Natural killer cell (primary cell): Measurements from ENCODE around the gene DIO3. TPM values are rescaled to one million over a fixed set of nuclear protein-coding genes. Genes with fewer than 3 reads are reported as not detected.

Source experiments
- ATAC-seq, 3 donors: fragments of 150-1000 bp in 2 of 3; fragments of 200-7000 bp in 1 of 3; cut with Tn5 transposase; 1 replicate in 1 of 3; 2 replicates in 2 of 3; pipeline ENCODE4 v1.10.0; 2021; ENCODE audit warnings: mild to moderate bottlenecking in 2 of 3, moderate library complexity in 2 of 3
- DNase-seq, 2 donors: peaks; one replicate each; pipeline versions ENCODE4 v3.0.0 to v3.0.0-alpha.2; 2013 to 2021; ENCODE audit warnings: mixed read lengths in 1 of 2
- H3K27ac ChIP-seq: one replicate; pipeline ENCODE4 v1.5.1; 2013; ENCODE audit warnings: mild to moderate bottlenecking, low read length
- H3K27me3 ChIP-seq: one replicate; pipeline ENCODE4 v1.6.1; 2013; ENCODE audit warnings: low read length; ENCODE audit not compliant: control insufficient read depth, insufficient read depth
- H3K36me3 ChIP-seq: one replicate; pipeline ENCODE4 v1.6.1; 2013; ENCODE audit warnings: low read length; ENCODE audit not compliant: control insufficient read depth, insufficient read depth
- H3K4me1 ChIP-seq: one replicate; pipeline ENCODE4 v1.6.1; 2013; ENCODE audit warnings: low read length; ENCODE audit not compliant: control insufficient read depth, insufficient read depth
- H3K4me3 ChIP-seq: one replicate; pipeline ENCODE4 v1.5.1; 2013; ENCODE audit warnings: low read length
- H3K9me3 ChIP-seq: one replicate; pipeline ENCODE4 v1.6.1; 2013; ENCODE audit warnings: low read length; ENCODE audit not compliant: control insufficient read depth, insufficient read depth
- H3K27ac Mint-ChIP-seq, 2 donors: one replicate each; pipeline ENCODE4 v1.8.0; 2022; ENCODE audit warnings: mild to moderate bottlenecking in 2 of 2, mixed read lengths in 2 of 2, moderate library complexity in 1 of 2
- H3K27me3 Mint-ChIP-seq, 2 donors: one replicate each; pipeline ENCODE4 v1.8.0; 2022; ENCODE audit warnings: low read depth in 2 of 2, mixed read lengths in 2 of 2
- H3K36me3 Mint-ChIP-seq: one replicate; pipeline ENCODE4 v1.8.0; 2022; ENCODE audit warnings: mixed read lengths
- H3K4me1 Mint-ChIP-seq, 2 donors: one replicate each; pipeline ENCODE4 v1.8.0; 2022; ENCODE audit warnings: mixed read lengths in 2 of 2
- H3K4me3 Mint-ChIP-seq: one replicate; pipeline ENCODE4 v1.8.0; 2022; ENCODE audit warnings: mild to moderate bottlenecking, moderate library complexity, mixed read lengths
- H3K9me3 Mint-ChIP-seq, 2 donors: one replicate each; pipeline ENCODE4 v1.8.0; 2022; ENCODE audit warnings: mixed read lengths in 2 of 2
- CTCF ChIP-seq: fragments of 200-600 bp; IDR thresholded peaks from one replicate; pipeline ENCODE4 v1.8.0; 2022; ENCODE audit warnings: antibody characterized with exemption
- WGBS: methylation state at CpG from one replicate; pipeline ENCODE4 v1.1.7; 2013; ENCODE audit warnings: missing lambda C conversion rate; ENCODE audit not compliant: insufficient coverage; 5-methylcytosine and 5-hydroxymethylcytosine counted together
- intact Hi-C: fragments of 100-400 bp; cut with micrococcal nuclease; formaldehyde crosslinking; loops from one replicate; pipeline ENCODE4 v1.14.2; 2022
- total RNA-seq, 4 donors: library from RNA; stranded (reverse); fragments of 120-200 nt in 1 of 4; gene quantifications; one replicate each; pipeline versions ENCODE4 v1.2.3 to v1.2.4, GENCODE V29; 2013 to 2022

The DIO3 gene
- total RNA-seq, 3 donors from 2014 or later (not counting 1 experiment from before 2014, with no cell fraction given): not detected

GRCh38 chr14:101600336-101600890 lies 39.1 kb downstream of the DIO3 start:
- DNase-seq: no peak
- no peak for ATAC-seq
- 72% methylated on average over 7 of the region's 7 CpGs for WGBS
- peaks cover 23 to 36% of the 10 kb centered on the region in 2 donors for H3K4me1 Mint-ChIP-seq
- Histone ChIP-seq H3K4me1 (peaks cover 28% of the 10 kb centered on the region), H3K9me3 (no peaks in the 10 kb centered on the region), H3K36me3 (no peaks in the 10 kb centered on the region), H3K4me3 (no peak overlapping the region), H3K27me3 (no peaks in the 10 kb centered on the region), H3K27ac (no peak overlapping the region)
- H3K27ac Mint-ChIP-seq: no peak overlapping the region
- no peaks in the 10 kb centered on the region for H3K9me3 Mint-ChIP-seq
- H3K36me3 Mint-ChIP-seq: no peaks in the 10 kb centered on the region
- intact Hi-C loops: no loop called here
- TF ChIP-seq CTCF: no peak
- H3K4me3 Mint-ChIP-seq: no peak overlapping the region
- peaks cover 5% of the 10 kb centered on the region in 2 donors for H3K27me3 Mint-ChIP-seq

DNA sequence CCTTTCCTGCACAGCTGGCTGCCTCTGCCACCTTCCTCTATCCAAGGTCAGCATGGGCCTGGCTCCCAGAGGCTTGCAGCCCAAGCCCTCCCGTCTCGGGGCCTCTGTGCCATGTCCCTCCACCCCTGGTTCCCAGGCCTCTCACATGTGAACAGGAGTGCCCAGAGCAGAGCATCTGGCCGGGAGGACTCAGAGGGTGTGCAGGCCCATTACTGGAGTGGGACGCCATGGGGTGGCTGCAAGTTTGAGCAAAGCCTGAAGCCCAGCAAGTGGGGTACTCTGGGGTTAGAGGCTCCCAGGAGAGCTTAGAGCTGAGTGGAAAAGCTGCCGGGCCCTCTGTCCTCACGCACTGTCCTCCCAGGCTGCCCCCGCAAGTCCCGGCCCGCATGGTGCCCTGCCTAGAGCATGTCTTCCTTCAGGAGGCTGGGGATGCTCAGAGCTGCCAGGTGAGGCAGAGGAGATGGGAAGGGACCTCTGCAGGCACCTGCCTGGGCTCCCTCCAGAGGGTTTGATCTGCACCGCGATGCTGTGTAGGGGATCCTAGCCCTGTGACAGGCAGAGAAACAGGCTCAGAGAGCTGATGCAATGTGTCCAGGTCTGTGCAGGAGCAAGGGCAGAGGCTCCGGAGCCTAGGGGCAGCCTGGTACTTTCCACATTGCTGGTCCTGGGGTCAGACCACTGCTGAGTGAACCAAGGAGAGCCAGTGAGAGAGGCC lies 39.8 kb downstream of the DIO3 start:
- Histone ChIP-seq H3K9me3 (no peaks in the 10 kb centered on the region), H3K36me3 (no peaks in the 10 kb centered on the region), H3K4me3 (no peak overlapping the region), H3K4me1 (peaks cover 21% of the 10 kb centered on the region), H3K27me3 (peaks cover under 1% of the 10 kb centered on the region), H3K27ac (no peak overlapping the region)
- intact Hi-C loops: no loop called here
- H3K4me3 Mint-ChIP-seq: no peak overlapping the region
- H3K27me3 Mint-ChIP-seq: peaks cover 10 to 12% of the 10 kb centered on the region in 2 donors
- peaks cover 17 to 30% of the 10 kb centered on the region in 2 donors for H3K4me1 Mint-ChIP-seq
- no peak for TF ChIP-seq CTCF
- 90% methylated on average over 12 of the region's 12 CpGs for WGBS
- H3K9me3 Mint-ChIP-seq: no peaks in the 10 kb centered on the region
- no peak overlapping the region for H3K27ac Mint-ChIP-seq
- no peak for DNase-seq
- no peak for ATAC-seq
- no peaks in the 10 kb centered on the region for H3K36me3 Mint-ChIP-seq

DNA sequence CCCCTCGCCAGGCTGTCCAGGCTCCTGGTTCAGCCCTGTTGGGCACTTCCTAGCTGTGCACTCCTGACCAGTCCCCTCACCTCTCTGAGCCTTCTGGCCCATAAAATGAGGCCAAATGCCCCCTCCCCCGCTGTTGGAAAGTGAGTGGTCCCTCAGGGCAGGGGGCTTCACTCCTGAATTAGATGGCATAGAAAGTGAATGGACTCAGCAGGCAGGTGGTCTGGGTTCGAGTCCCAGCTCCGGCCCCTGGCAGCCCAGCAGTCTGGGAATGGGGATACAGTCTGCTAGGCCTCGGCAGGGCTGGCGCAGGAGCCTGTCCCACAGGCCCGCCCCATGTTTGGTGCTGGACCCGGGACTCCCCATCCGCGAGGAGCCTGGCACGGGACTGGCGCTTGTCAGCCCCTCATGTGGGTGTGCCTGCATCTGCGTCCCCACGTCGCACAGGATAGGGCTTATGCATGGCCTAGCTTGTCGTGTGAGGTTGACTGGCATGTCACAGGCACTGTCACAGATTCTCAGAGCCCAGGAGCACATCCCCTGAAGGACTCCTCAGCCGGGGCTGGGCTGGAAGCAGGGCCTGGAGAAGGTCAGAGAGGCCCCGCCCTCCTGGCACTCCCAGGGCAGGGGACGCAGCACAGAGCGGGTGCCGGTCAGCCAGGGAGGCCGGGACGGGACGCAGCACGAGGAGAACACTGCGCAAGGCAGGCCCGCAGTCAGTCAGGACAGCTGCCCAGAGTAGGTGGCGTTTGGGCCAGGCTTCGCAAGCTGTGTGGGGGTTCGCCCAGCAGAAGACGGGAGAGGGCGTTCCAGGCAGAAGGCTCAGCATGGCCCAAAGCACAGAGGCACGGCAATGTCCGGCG lies 40.5 kb downstream of the DIO3 start:
- DNase-seq (no peak), ATAC-seq (peak in 1 of 3 donors; percentile 18)
- Mint-ChIP-seq H3K27me3 (peaks cover 14 to 20% of the 10 kb centered on the region in 2 donors), H3K36me3 (no peaks in the 10 kb centered on the region), H3K4me3 (no peak overlapping the region), H3K9me3 (no peaks in the 10 kb centered on the region), H3K27ac (no peak overlapping the region), H3K4me1 (peaks cover 9 to 22% of the 10 kb centered on the region in 2 donors)
- H3K9me3 ChIP-seq: no peaks in the 10 kb centered on the region
- H3K27ac ChIP-seq: no peak overlapping the region
- H3K4me3 ChIP-seq: no peak overlapping the region
- intact Hi-C loops: no loop called here
- no peak for TF ChIP-seq CTCF
- no peaks in the 10 kb centered on the region for H3K36me3 ChIP-seq
- peaks cover 2% of the 10 kb centered on the region for H3K27me3 ChIP-seq
- 91% methylated on average over 35 of the region's 35 CpGs for WGBS
- H3K4me1 ChIP-seq: peaks cover 13% of the 10 kb centered on the region
